ENCODE results near the gene AFF3.

AFF3 gene

DNA sequence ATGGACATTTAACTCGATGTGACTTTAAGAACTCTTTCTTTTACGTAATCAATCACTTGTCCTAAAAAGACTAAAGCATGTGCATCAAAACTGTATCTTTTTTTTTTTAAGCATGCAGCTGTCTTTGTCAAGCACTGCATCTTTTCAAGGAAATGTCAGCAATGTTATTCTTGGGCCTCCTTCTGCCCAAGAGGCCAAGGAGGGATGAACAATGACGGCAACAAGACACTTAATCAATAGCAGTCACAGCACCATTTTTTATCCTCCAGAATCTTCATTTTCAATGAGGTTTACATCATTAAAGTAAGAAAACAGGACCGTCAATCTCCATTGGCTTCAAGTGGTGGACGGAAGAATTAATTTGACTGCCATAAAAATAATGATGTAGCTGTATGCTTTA lies 253.8 kb downstream of the AFF3 start:
- no peak for DNase-seq (ENCODE audit: low read depth in 2 of 2)

DNA sequence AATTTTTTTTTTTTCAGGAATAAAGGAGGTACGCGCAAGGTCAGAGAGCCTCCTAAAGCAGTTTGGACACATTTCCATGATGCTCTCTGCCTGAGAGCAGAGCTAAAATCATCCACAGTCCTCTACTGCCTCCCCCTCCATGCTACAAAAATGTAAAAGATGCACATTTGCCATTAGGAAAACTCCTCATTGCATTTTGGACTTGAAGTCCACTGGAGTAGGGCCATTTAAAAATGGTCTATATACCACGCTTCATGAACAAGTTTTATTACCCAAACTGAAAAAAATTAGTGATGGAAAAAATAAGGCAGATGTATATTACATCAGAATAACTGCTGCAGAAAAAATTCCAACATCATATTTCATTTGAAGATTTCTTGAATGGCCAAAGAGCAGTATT lies 256.0 kb downstream of the AFF3 start:
- DNase-seq (ENCODE audit: low read depth in 2 of 2), result no peak

DNA sequence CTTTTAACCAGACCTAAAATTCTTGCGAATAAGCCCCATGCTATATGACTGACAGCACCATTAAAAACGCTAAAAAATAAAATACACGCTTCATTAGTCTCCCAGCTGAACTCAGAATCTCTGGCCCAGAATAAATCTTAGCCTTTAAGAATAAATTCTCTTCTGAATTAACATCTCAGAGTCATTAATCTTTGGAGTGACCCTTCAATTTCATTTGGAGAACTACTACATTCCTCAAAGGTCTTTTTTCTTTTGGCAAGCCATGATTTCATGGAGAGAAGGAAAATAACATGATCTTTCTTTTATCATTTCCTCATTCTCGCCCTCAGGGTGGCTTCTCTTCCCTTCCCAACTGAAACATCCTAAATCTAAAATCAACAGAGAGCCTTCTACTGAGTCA lies 259.0 kb downstream of the AFF3 start:
- no peak for DNase-seq (ENCODE audit: low read depth in 2 of 2)

DNA sequence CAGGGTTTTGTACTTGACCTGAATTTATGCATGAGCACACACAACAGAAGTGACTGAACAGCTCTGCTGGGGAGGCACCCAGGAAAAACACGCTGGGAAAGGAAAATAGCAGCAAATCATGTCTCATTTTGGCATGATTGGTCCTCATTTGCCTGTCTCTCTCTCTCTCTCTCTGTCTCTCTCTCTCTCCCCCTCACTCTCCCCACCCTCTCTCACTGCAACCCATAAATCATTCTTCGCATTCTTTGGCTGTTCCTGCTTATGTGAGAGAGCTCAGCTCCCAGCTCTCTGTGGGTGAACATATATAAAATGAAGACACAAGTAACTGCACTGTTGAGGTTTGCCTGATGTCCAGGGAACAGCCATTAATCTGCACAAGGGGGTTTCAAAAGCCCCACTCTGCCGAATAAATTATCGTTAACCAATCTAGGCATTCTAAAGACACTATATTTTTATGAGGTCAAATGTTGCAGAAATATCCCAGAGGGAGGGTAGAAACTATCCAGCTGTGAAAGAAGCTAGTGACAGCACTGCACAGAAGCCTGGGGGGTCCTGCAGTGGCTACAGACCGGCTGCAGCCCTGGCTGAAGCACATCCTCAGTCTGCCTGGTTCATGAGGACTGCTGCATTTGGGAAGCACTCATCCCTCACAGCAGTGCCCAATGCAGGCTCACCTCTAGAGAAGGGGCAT lies 260.3 kb downstream of the AFF3 start:
- no peak for DNase-seq (ENCODE audit: low read depth in 2 of 2)

DNA sequence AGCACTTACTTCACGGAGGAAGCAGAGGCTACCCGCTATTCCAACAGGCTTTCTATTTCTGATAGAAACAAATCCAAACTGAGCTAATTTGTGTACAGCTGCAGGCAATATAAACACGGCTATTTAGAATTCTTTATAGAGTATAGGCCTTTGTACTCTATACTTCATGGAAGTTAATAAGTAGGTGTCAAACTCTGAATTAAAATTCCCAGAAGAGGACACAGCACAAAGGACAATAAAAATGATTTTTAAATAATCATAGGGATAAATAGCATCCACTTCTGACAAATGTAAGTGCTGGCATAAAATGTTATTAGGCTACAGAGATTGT lies 261.5 kb downstream of the AFF3 start:
- no peak for DNase-seq (ENCODE audit: low read depth in 2 of 2)

DNA sequence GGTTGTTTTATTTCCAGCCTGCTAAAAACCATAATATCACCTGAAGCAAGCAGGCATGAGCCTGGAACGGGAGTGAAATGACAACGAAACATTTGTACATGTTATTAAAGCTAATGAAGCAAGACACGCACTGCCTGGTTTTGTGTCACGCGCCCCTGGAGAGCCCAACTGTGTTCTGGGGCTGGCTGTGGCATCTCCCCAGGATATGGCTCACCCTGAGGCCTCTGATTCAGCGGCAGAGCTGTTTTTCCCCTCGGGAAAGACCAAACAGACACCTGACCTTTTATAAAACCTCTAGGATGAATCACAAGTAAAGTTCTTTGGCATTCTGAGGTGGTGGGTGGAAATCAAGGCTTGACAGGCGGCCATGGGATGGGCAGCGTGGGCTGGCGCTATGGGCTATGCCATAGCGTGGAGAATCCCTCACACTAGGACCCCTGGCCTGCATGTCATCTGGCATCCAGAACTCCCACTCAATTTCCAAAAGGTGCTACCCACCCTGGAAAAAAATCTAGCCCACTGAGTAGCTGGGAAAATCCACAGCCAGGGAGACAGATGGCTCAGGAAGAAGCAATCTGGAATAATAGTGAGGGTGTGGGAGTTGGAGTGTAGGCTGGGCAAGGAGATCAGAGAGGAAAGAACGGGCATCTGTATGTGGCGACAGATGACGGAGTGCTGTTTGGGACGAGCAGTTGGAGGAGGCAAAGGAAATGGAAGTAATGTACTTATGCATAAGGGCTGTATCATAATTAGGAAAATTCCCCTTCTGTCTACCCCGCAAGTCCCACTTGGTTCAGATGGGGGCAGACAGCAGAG lies 262.0 kb downstream of the AFF3 start:
- DNase-seq (ENCODE audit: low read depth in 2 of 2), result no peak

DNA sequence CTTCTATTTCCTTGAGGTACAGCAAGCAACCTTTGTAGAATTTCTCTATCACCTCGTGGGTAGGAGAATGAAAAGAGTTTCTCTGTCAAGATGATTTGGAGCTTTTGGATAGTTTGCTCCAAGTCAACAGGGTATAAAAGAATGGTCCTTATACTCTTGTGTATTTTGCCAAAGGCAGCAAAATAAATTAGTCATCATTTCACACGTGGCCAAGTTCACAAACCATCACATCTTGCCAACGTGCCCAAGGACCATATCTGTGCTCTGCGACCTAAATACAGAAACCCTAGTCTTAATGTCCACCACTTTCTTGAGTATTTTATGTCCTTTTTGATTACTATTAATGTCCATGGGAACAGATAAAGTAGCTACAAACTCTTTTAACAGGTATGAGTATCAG lies 262.9 kb downstream of the AFF3 start:
- DNase-seq (ENCODE audit: low read depth in 2 of 2), result no peak

DNA sequence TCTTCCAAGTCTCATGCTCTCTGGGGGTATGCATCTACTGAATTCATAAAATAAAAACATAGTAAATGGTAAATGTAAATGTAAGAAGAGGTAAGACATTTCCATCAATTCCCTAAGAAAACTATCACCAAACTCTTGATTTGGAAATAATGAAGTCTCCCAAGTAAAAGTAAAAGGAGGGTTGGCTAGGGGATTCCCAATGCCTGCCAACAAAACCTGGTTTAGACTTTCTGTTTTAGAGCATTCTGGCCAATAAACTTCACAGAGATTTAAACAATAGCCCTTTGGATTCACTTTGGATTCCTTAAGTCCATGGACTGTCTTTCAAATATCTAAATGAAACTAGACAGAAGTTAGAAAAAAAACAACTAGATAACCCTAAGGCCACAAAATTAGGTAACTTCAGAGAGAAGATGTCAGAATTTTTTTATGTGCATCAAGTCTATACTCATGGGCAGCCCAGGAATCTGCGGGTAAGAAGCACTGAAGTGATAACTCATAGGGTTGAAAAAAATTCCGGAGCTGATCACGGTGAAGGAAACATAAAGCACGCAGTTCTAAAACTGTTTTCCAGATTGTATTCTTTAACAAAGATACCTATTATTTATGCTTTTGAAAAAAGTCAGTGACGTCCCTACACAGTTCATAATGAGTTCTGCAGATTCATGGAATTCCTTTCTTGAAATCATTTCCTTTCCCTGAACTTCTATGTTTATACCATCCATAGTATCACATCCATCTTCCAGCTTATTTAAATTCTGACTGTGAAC lies 263.6 kb downstream of the AFF3 start:
- no peak for DNase-seq (ENCODE audit: low read depth in 2 of 2)

DNA sequence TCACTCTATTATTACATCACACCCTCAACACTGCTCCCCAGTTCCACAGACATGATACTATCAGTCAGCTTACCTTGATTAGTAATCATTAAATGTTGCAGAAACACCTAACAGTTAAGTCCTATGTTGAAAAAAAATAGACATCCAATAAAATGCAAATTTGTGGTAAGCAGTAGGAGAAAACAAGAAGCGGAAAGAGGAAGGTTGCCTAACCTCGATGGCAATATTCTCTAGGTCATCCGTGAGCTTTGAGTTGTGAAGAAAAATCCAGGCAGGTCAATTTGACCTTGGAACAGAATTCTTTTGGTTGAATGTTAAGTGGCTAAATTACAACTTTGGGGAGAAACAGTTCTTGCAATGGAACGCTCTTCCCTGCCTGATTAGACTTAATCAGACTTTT lies 264.4 kb downstream of the AFF3 start:
- DNase-seq (ENCODE audit: low read depth in 2 of 2), result no peak

DNA sequence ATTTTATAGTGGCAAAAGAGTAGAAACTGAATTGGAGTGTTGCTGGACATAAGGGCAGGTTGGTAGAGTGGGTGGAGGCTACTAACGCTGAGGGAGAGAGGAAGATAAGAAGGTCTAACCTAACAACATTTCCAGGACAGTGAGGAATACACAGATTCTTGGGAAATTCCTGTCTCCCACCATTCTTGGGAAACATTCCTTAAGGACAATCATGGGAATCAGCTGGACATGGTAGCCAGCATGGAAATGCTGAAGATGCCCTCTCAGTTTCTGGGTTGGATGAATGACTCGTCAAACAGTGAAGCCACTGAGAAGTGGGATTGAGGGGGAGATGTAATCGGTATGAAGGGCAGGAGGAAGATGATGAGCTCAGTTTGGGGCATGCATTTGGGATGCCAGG lies 265.4 kb downstream of the AFF3 start:
- DNase-seq (ENCODE audit: low read depth in 2 of 2), result no peak

DNA sequence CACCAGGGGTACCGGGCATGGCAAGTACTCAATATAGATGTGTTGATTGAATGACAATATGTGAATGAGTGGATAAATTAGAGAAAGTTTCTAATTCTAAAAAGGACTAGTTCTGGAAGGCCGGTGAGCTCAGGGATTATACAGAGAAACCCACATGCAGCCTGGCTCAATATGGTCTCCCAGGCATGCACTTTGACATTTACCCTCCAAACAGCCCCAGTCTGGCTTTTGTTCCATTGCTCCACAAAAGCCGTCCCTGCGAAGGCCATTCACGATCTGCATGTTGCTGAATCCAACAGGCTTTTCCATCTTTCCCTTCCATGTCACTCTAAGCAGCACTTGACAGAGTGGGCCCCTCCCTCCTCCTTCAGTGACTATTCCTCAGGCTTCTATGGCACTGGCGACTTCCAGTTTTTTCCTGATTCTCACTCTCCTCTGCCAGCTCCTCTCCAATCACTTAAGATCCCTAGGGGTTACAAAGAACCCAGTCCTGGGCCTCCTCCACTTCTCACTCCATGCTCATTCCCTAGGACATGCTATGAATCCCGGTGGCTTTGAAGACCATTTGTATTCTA lies 266.7 kb downstream of the AFF3 start:
- DNase-seq (ENCODE audit: low read depth in 2 of 2), result no peak

DNA sequence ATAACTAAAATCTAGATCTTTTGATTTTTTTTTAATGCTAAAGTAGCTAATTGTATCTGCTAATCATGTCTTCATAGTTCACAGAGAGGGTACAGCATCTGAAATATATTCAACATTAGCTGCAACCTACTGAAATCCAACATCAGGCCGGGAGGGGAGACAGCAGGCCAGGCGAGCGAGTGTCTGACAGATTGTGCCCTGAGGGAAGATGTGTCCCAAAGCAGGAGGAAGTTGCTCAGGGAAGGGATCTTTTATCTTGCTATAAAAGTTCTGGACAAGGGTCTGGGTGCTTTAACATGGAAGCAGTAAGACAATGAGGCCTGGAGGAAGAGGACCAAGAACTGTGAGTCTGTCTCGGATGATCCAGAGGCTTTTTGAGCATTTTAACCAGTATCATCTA lies 274.1 kb downstream of the AFF3 start:
- no peak for DNase-seq (ENCODE audit: low read depth in 2 of 2)

DNA sequence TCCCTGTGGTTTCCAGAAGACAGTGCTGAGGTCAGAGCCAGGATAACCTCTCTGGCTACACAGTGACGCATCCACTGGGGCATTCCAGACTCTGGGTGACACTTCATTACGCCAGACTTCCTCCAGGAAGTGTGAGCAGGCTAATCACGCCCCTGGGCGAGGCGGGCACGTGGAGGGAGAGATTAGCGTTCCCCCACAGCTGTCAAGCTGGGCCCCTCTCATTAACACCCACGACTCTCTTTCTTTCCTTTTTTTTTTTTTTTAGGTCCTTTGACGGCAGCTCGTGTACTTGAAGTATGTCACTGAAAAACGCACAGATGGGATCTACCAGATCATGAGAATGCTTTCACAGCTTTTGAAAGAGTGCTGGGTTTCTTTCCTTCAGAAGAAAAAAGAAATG lies 274.6 kb downstream of the AFF3 start:
- no peak for DNase-seq (ENCODE audit: low read depth in 2 of 2)

DNA sequence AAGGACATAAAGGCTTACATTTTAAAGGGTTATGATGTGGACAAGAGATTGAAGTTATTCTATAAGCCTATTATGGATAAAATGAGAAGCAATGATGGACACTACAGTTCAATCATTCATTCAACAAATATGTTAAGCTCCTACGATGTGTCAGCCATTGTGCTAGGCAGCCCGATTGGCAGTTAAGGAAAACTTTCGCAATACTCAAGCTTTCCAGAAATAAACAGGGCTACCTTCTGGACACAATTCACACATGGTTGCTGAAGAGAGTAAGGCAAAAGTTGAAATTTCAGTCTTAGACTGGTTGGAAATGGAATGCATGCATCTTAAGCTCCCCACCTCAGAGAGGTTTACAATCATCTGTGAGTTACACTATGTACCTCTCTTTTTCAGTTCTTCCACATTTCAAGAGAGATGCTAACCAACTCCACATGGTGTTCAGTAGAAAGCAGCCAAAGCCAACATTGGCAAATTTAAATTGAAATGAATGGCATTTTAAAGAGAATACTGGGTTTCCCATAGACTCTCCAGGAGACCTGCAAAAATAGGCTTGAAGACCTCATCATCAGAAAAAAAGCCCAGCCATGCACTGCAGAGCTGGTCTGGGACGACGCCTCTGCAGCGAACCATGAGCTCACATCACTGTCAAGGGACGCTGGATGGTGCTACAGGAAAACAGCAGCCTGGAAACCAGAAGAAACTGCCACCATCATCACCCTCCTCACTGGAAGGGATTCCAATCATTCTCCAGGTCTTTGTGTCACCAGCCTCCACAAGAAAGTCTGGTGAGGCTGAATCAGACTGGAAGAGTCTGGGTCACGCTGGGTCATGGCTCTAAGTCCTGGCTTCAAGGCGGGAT lies 276.3 kb downstream of the AFF3 start:
- no peak for DNase-seq (ENCODE audit: low read depth in 2 of 2)

DNA sequence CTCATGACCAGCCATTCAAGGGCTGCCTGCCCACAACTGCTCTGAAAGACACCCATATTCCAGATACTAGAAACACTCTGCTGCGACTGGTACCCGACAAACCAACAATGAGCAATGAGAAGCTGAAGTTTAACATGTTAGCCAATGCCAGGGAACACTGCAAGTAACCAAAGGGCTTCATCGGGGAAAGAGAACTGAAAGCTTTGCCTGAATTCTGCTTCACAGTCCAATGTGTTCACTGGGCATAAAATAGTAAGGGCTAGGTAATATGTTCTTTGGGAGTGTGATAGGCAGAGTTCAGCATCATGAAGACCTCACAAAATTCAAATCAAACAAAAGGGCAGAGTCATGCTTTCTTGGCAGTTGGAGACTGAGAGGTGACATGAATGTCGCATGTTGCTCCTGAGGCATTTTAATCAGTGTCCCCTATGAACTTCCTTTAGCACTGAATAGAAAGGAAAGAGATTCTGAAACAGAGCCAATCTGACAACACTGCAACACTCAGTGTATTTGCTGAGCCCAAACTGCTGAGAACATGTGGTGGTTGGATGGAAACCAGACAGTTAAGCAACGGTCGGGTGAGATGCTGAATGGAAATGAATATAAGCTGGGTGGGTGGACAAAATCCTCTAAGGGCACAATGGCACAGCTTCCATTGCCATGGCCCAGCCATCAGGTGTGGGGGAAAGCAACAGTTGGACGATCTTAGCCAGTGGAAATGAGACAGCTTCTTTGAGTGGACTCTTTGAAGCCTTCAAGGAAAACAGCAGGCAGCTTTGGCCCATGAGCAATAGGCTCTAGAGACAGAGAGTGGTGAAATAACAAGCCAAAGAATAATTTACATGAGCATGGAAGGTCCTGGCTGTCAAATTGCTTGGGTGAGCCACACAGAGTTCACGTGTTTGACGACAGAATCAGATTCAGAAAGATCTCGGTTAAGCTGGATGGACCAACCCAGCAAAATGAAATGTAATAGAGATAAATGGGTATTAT lies 277.5 kb downstream of the AFF3 start:
- DNase-seq (ENCODE audit: low read depth in 2 of 2), result no peak

DNA sequence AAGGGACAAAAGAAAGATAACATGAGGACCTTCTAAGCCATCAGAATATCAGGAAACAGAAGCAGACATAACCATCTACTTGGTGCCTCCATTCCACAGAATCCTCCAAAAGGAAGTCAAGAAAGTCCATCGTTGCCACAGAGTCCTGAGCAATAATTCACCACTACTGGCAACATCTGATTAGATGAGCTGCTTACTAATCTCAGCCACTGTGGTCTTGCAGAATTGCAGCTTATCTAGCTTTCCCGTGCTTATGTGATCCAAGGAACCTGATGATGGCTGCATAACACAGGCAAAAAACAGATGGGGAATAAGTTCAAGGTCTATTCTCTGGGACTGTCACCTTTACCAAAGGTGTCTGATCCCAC lies 278.5 kb downstream of the AFF3 start:
- DNase-seq (ENCODE audit: low read depth in 2 of 2), result no peak

DNA sequence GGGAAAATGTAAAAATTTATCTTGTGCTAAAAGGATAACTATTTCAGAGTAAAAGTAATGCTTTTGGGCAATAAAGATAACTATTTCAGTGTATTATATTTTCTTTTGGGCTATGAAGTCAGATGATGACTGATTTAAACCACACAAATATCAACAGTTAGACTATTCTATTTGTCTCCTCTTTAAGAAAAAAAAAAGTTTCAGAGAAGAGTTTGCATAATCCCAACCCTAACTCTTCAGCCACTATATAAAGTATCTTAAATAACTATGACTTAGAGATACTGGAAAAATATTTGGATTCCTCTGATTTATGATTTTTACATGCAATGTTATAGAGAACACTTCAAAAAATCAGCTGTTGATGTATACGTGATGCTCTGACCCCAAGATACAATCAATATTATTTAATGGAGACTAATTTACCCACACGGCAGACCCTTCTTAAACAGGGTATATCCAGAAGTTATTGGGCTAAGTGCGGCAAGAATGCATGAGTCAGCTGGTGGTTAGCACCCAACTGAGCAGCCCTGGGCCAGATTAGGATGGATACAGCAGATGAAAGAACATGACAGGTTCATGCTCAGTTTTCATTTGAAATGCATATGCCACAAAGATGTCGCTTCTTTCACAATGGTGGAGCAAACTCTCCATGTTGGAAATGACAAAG lies 279.0 kb downstream of the AFF3 start:
- no peak for DNase-seq (ENCODE audit: low read depth in 2 of 2)

DNA sequence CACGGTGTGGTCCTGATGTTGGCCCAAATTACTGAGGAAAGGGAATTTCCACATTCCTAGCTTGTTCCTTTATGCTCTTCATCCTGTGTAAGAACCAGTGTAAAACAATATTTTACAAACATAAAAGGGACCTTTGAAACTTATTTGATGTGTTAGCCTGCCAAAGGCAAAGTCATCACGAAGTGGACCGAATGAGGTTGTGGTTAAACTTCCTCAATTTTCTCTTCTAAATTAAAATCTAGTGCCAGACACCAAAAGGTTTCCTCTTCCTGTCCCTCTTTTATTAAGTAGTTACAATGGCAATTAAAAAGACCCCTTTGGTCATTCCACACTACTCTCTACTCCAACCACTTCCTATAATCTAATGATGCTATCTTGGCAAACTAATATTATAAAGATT lies 279.8 kb downstream of the AFF3 start:
- DNase-seq (ENCODE audit: low read depth in 2 of 2), result no peak

DNA sequence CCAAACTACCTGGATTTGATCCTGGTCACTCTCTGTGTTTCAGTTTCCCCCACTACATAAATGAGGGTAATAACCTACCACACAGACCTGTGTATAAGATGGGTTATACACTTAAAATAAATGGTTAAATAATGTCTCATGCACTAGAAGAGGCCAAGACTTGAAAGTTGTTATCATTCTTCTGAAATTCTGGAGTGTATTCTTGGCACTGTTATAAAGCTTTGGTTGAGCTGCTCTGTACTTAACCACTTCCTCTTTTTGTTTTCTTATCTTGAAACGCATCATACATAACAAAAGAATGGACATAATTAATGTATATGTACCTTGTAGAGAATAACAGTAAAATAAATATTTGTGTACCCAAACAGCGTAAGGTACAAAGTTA lies 281.0 kb downstream of the AFF3 start:
- no peak for DNase-seq (ENCODE audit: low read depth in 2 of 2)
